Measurements from ENCODE around the gene RAB17.

RAB17 gene

DNA sequence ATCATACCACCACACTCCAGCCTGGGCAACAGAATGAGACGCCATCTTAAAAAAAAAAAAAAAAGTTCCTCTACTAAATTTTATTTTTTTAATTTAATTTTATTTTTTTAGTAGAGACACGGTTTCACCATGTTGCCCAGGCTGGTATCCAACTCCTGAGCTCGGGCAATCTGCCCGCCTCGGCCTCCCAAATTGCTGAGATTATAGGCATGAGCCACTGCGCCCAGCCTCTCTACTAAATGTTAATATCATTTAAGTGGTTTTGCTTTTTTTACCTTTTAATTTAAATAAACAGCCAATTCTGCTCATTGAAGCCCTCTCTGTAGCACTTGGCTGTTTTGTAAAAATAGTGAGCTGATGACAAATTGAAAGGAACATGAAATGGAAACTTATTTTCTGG lies 9.2 kb downstream of the RAB17 start:
- in situ Hi-C loops (cut with HindIII; ENCODE audit: low sequenced_read_pairs): no loop called here

DNA sequence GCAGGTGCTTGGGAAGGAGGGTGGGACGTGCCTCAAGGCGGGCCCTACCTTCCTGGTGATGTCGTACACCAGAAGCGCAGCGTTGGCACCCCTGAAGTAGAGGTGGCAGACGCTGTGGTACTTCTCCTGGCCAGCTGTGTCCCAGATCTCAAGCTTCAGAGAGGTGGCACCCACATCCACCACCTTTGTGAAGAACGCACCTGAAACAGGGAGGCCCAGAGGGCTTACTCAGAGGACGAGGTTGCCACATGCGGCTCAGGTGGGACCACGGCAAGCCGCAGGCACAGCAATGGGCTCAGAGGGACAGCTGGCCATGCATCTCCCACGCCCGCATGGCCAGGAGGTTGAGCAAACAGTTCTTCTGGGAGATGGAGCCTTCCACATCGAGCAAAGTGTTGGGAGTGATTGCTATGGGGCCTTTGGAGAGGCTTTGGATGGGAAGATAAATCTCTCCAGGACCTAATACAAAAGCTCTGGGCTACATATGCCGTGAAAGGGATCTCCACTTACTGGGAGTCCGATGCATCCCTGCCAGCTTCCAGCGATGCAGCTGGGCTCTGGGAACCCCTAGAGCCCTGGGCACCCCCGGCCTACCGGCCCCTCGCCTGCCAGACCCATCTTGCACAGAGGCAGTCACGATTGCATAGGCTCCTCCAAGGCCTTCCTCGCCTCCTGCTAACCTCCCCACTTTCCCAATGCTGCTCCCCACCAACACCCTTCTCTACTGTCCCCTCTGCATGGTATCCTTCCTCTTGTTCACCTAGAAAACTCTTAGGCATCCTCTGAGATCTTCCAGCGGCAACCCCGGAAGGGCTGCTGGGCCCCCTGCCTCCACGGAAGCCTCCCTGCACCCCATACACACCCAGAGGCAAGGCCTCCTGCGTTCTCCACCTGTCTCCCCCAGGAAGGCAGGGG lies 12.3 kb downstream of the RAB17 start:
- in situ Hi-C loops (cut with HindIII; ENCODE audit: low sequenced_read_pairs): no loop called here

DNA sequence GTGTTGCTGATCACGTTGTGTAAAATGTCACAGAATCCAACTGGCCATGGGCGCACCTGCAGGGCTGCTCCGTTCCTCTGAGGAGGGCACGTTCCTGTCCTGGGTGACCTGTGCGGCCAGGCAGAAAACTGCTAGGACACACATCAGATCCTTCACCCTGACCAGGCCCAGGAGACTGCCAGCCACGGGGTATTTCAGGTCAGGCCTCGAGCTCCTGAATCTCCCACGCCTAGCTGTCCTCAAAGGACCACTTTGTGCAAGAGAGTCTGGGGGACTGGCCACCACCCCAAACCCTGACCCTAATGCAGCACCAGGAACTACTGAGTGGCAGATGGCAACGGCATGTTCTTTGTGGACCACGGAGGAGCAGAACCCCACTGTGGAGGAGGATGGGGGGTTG lies 13.1 kb downstream of the RAB17 start:
- in situ Hi-C loops (cut with HindIII; ENCODE audit: low sequenced_read_pairs): no loop called here

GRCh38 chr2:237576974-237577373 lies 13.6 kb downstream of the RAB17 start:
- in situ Hi-C loops (cut with HindIII; ENCODE audit: low sequenced_read_pairs): no loop called here

GRCh38 chr2:237575869-237576862 lies 14.4 kb downstream of the RAB17 start:
- in situ Hi-C loops (cut with HindIII; ENCODE audit: low sequenced_read_pairs): no loop called here

- in situ Hi-C loops (cut with HindIII; ENCODE audit: low sequenced_read_pairs): no loop called here
Measured at GRCh38 chr2:237574894-237575868, 15.4 kb downstream of the RAB17 start.

GRCh38 chr2:237574467-237574866 lies 16.1 kb downstream of the RAB17 start:
- in situ Hi-C loops (cut with HindIII; ENCODE audit: low sequenced_read_pairs): no loop called here

DNA sequence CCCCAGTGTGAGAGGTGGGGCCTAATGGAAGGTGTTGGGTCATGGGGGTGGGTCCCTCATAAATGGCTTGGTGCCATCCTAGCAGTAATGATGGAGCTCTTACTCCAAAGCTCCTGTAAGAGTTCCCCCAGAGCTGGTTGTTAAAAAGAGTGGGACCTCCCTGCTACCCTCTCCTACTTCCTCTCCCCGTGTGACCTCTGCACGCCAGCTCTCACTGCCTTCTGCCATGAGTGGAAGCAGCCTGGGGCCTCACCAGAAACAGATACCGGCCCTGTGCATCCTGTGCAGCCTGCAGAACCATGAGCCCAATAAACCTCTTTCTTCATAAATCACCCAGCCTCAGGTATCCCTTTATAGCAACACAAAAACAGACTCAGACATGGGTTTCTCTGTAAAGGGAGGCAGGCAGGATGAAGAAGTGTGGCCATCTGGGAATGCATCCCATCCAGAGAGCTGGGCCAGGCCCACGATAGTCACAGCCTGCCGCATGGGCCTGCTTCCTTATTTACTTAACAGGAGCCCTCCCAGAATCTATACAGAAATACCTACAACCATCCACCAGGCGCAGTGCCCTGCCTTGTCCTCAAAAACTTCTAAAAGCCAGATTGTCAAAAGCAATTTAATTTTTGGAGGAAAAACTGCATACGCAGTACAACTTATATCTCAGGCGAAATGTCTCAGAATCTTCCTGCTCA lies 16.7 kb downstream of the RAB17 start:
- in situ Hi-C loops (cut with HindIII; ENCODE audit: low sequenced_read_pairs): no loop called here

GRCh38 chr2:237572742-237573101 lies 17.8 kb downstream of the RAB17 start:
- in situ Hi-C loops (cut with HindIII; ENCODE audit: low sequenced_read_pairs): no loop called here

GRCh38 chr2:237572021-237572741 lies 18.4 kb downstream of the RAB17 start:
- in situ Hi-C loops (cut with HindIII; ENCODE audit: low sequenced_read_pairs): no loop called here

GRCh38 chr2:237571551-237571950 lies 19.0 kb downstream of the RAB17 start:
- in situ Hi-C loops (cut with HindIII; ENCODE audit: low sequenced_read_pairs): no loop called here

DNA sequence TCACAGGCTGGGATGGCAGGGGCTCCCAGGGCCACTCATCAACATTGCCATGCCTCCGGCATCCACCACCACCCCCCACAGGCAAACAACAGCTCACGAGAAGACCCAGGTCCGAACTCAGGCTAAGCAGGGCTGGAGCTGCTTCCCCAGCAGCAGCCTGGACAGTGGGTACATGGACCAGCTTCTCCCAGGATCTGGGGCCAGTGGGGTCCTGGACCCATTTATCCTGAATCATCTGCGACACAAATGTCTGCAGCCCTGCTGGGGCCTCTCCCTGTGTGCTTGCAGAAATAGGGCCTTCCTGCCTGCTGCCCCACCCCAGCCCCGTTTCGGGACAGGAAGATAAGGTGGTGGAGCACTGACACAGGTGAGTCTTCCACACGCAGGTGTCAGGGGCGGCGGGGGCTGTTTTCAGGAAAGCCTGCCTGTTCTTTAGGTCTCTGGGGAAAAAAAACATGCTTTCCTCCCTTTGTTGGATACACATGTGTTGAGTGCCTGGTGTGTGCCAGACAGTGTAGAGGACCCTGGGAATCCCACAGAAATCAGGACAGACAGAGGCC lies 19.7 kb downstream of the RAB17 start:
- in situ Hi-C loops (cut with HindIII; ENCODE audit: low sequenced_read_pairs): no loop called here

GRCh38 chr2:237569896-237570295 lies 20.6 kb downstream of the RAB17 start:
- in situ Hi-C loops (cut with HindIII; ENCODE audit: low sequenced_read_pairs): no loop called here

DNA sequence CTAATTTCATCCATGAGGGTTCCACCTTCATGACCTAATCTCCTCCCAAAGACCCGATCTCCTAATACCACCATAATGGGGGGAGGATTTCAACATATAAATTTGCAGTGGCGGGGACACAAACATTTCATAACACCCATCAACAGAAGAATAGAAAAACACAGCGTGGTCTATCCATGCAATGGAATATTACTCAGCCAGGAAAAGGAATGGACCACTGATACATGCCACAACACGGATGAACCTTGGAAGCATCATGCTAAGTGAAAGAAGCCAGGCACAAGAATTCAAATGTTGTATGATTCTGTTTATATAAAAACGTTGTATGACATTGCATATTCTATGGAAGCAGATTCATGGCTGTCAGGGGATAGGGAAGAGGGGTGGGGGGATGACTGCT lies 21.5 kb downstream of the RAB17 start:
- in situ Hi-C loops (cut with HindIII; ENCODE audit: low sequenced_read_pairs): no loop called here

GRCh38 chr2:237568121-237568660 lies 22.3 kb downstream of the RAB17 start:
- in situ Hi-C loops (cut with HindIII; ENCODE audit: low sequenced_read_pairs): no loop called here

DNA sequence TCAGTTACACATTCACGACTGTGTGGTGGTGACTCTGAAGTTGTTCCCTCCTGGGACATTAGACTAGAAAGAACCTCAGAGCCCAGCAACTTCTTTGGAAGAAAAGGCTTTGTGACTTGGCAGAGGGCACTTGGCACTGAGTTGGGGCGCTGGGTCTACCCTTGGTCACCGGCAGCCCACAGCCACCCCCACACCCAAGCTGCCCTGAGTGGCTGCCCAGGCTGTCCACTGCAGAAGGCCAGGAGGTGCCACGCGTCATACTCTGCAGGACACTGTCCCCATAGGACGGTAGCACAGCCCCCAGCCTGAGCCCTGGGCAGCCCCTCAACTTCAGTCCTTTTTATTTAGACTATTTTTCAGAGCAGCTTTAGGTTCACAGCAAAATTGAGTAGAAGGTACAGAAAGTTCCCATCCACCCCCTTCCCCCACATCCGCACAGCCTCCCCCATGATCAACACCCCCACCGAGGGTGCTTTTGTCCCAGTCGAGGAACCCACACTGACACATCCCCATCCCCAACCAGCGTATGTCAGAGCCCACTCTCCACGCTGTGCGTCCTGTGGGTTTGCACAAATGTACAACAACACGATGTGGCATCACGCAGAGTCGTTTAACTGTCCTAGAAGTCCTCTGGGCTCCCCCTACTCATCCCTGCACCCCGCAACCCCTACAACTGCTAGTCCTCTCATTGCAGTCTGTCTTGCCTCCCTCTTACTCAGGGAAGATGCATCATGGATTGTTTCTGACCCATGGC lies 23.1 kb downstream of the RAB17 start:
- in situ Hi-C loops (cut with HindIII; ENCODE audit: low sequenced_read_pairs): no loop called here

DNA sequence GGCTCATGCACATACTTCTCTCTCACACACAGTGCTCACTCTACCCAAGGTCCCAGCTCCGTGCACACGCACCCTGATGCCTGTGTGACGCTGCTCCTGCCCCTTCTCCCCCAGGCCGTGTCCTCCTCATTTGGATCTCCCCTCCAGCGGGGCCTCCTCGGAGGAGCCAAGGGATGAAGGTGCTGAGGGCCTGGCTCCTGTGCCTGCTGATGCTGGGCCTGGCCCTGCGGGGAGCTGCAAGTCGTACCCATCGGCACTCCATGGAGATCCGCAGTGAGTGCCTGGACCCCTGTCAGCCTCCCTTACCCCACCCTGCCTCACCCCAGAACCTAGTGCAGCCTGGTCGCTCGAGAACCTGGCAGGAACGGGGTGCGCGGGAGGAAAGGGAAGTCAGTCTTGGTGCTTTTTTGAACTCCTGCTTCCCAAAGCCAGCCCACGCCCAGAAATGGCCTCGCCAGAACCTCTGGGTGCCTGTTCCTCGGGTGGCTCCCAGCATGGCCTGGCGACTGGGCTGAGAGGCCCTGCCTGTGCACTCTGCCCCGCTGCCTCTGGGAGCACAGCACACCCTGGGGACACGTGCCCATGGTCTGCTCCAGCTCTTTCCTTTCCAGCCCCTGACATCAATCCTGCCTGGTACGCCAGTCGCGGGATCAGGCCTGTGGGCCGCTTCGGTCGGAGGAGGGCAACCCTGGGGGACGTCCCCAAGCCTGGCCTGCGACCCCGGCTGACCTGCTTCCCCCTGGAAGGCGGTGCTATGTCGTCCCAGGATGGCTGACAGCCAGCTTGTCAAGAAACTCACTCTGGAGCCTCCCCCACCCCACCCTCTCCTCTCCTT lies 23.9 kb downstream of the RAB17 start, which contains the start of gene PRLH:
TSS of gene PRLH (plus strand) at position 174 of the 835 bp plus-strand sequence. CDS start at position 174, 0 bp downstream.
- in situ Hi-C loops (cut with HindIII; ENCODE audit: low sequenced_read_pairs): no loop called here

Measured in endothelial cell of hepatic sinusoid (primary cell).